ENCODE data around the gene CEMIP.

Gene CEMIP

GRCh38 chr15:80828796-80829195 is 49.6 kb downstream of the CEMIP start:
- Histone ChIP-seq H3K36me3 (replicated peaks) (no peaks in the 10 kb centered on the region), H3K4me3 (ENCODE audit: low read depth, low read length) (no peak overlapping the region), H3K27me3 (replicated peaks) (no peaks in the 10 kb centered on the region), H3K27ac (no peak overlapping the region)
- no peak for TF ChIP-seq CTCF (IDR thresholded peaks at IDR 0.05; ENCODE audit: low read depth, low read length, missing control alignments)
- no peak for DNase-seq
- in situ Hi-C loops (cut with HindIII; ENCODE audit: low pct_ligation_motif_present, low sequenced_read_pairs), result no loop called here

GRCh38 chr15:80830677-80831076 is 51.5 kb downstream of the CEMIP start:
- no peak for DNase-seq
- H3K27ac ChIP-seq, result no peak overlapping the region
- H3K4me3 ChIP-seq (ENCODE audit: low read depth, low read length), result no peak overlapping the region
- H3K36me3 ChIP-seq (replicated peaks), result no peaks in the 10 kb centered on the region
- H3K27me3 ChIP-seq (replicated peaks), result no peaks in the 10 kb centered on the region
- no peak for TF ChIP-seq CTCF (IDR thresholded peaks at IDR 0.05; ENCODE audit: low read depth, low read length, missing control alignments)
- in situ Hi-C loops (cut with HindIII; ENCODE audit: low pct_ligation_motif_present, low sequenced_read_pairs), result no loop called here

- in situ Hi-C loops (cut with HindIII; ENCODE audit: low pct_ligation_motif_present, low sequenced_read_pairs), result no loop called here
- Histone ChIP-seq H3K27me3 (replicated peaks) (no peaks in the 10 kb centered on the region), H3K27ac (no peak overlapping the region), H3K36me3 (replicated peaks) (no peaks in the 10 kb centered on the region), H3K4me3 (ENCODE audit: low read depth, low read length) (no peak overlapping the region)
- no peak for TF ChIP-seq CTCF (IDR thresholded peaks at IDR 0.05; ENCODE audit: low read depth, low read length, missing control alignments)
- DNase-seq, result no peak
Measured at GRCh38 chr15:80831192-80831591, 52.0 kb downstream of the CEMIP start.

- no peak for TF ChIP-seq CTCF (IDR thresholded peaks at IDR 0.05; ENCODE audit: low read depth, low read length, missing control alignments)
- no peak for DNase-seq
- in situ Hi-C loops (cut with HindIII; ENCODE audit: low pct_ligation_motif_present, low sequenced_read_pairs), result no loop called here
- Histone ChIP-seq H3K27ac (no peak overlapping the region), H3K27me3 (replicated peaks) (no peaks in the 10 kb centered on the region), H3K36me3 (replicated peaks) (no peaks in the 10 kb centered on the region), H3K4me3 (ENCODE audit: low read depth, low read length) (no peak overlapping the region)
Measured at GRCh38 chr15:80831606-80832224, 52.5 kb downstream of the CEMIP start.

- in situ Hi-C loops (cut with HindIII; ENCODE audit: low pct_ligation_motif_present, low sequenced_read_pairs), result no loop called here
- H3K36me3 ChIP-seq (replicated peaks), result no peaks in the 10 kb centered on the region
Measured at GRCh38 chr15:80832686-80833085, 53.5 kb downstream of the CEMIP start.

More at GRCh38 chr15:80832686-80833085, 53.5 kb downstream of the CEMIP start:
- no peaks in the 10 kb centered on the region for H3K27me3 ChIP-seq (replicated peaks)
- no peak overlapping the region for H3K4me3 ChIP-seq (ENCODE audit: low read depth, low read length)
- no peak for TF ChIP-seq CTCF (IDR thresholded peaks at IDR 0.05; ENCODE audit: low read depth, low read length, missing control alignments)
- DNase-seq, result no peak
- no peak overlapping the region for H3K27ac ChIP-seq
